HG03196 (cell line): ENCODE results near the gene C12orf75.
"Not testable (repeated sequence)": the region's sequence is repeated elsewhere in the genome, so short reads cannot be mapped to it uniquely, and the experiment has no call there.

Experiments used
- ATAC-seq: cut with Tn5 transposase; IDR thresholded peaks from one replicate; pipeline ENCODE4 v1.9.1; 2021; ENCODE audit not compliant: unreplicated experiment

The C12orf75 gene

GRCh38 chr12:105330283-105330930 is at the start of gene C12orf75:
Gene C12orf75, plus strand, starts transcription at chr12:105330691. Its CDS starts 201 bp downstream, at chr12:105330892.
- ATAC-seq = peak; percentile 81

- no peak for ATAC-seq
Measured at GRCh38 chr12:105280966-105281693, 49.4 kb upstream of the C12orf75 start.

GRCh38 chr12:105281694-105282049 is 48.8 kb upstream of the C12orf75 start:
- ATAC-seq = no peak

- no peak for ATAC-seq
Measured at GRCh38 chr12:105285378-105285777, 45.1 kb upstream of the C12orf75 start.

- ATAC-seq = no peak
Measured at GRCh38 chr12:105287408-105287807, 43.1 kb upstream of the C12orf75 start.

GRCh38 chr12:105288311-105288996 is 42.0 kb upstream of the C12orf75 start:
- no peak for ATAC-seq

- ATAC-seq = no peak
Measured at GRCh38 chr12:105289114-105289904, 41.2 kb upstream of the C12orf75 start.

- no peak for ATAC-seq
Measured at GRCh38 chr12:105291531-105291930, 39.0 kb upstream of the C12orf75 start.

- no peak for ATAC-seq
Measured at GRCh38 chr12:105292705-105293104, 37.8 kb upstream of the C12orf75 start.

GRCh38 chr12:105293187-105293586 is 37.3 kb upstream of the C12orf75 start:
- no peak for ATAC-seq

GRCh38 chr12:105294161-105294560 is 36.3 kb upstream of the C12orf75 start:
- ATAC-seq = no peak

GRCh38 chr12:105294886-105295479 is 35.5 kb upstream of the C12orf75 start:
- no peak for ATAC-seq

- no peak for ATAC-seq
Measured at GRCh38 chr12:105296116-105297089, 34.1 kb upstream of the C12orf75 start.

GRCh38 chr12:105300883-105301282 is 29.6 kb upstream of the C12orf75 start:
- ATAC-seq = no peak

GRCh38 chr12:105301696-105302095 is 28.8 kb upstream of the C12orf75 start:
- no peak for ATAC-seq

- not testable (repeated sequence) for ATAC-seq
Measured at GRCh38 chr12:105302986-105303385, 27.5 kb upstream of the C12orf75 start.

- ATAC-seq = not testable (repeated sequence)
Measured at GRCh38 chr12:105304626-105305025, 25.9 kb upstream of the C12orf75 start.

GRCh38 chr12:105307601-105308314 is 22.7 kb upstream of the C12orf75 start:
- ATAC-seq = not testable (repeated sequence)

- ATAC-seq = not testable (repeated sequence)
Measured at GRCh38 chr12:105308839-105309238, 21.7 kb upstream of the C12orf75 start.
